Measurements from ENCODE around the gene C2CD5. TPM values are rescaled to one million over a fixed set of nuclear protein-coding genes. Genes with fewer than 3 reads are reported as not detected.

The C2CD5 gene
- total RNA-seq, 1 experiment from 2014 or later = 15.9 TPM

DNA sequence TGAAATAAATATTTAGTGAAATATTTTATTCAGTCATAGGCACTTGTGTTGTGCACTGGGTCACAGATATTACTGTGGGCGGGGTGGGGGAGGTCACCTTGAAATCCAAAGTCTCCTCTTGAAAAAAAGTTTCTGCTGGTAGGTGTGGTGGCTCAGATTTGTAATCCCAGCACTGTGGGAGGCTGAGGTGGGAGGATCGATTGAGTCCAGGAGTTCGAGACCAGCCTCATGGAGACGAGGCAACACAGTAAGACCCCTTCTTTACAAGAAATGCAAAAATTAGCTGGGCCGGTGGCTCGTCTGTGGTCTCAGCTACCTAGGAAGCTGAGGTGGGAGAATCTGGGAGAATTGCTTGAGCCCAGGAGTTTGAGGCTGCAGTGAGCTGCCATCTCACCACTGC, 913 bp upstream of the C2CD5 start:
- POLR2A ChIA-PET = interaction anchor here (0.6 kb wide), 1 partner anchor 79 kb away, joined by 3 read pairs; no protein-coding TSS in a partner anchor
- DNase-seq (ENCODE audit: low read depth, low spot score) (no peak), ATAC-seq (no peak)
- peak overlapping the region; percentile 64 to 73 for H3K4me3 ChIP-seq (ENCODE audit: low read depth in 2 of 2, low read length in 2 of 2)
- peak overlapping the region; percentile 84 for H3K27ac ChIP-seq (ENCODE audit: low read length)
- no peaks in the 10 kb centered on the region for H3K4me1 ChIP-seq (ENCODE audit: control insufficient read depth, insufficient read depth, low read length)
- intact Hi-C loops (cut with micrococcal nuclease; ENCODE audit: unreplicated experiment) = no loop called here
- no peaks in the 10 kb centered on the region for H3K36me3 ChIP-seq (ENCODE audit: control insufficient read depth, insufficient read depth, low read length)
- CTCF ChIA-PET = no interaction called here
- in situ Hi-C loops (cut with HindIII; ENCODE audit: low pct_unique_long_range_greater_than_20kb, low sequenced_read_pairs) = no loop called here
- TF ChIP-seq POLR2AphosphoS5 (IDR thresholded peaks at IDR 0.05; ENCODE audit: low read depth, low read length) (no peak), REST (IDR thresholded peaks at IDR 0.05; ENCODE audit: insufficient read depth in 1 of 2, low read depth in 2 of 2, low read length in 1 of 2) (no peak), SIN3A (IDR thresholded peaks at IDR 0.05; ENCODE audit: borderline replicate concordance, insufficient read depth, low read depth, low read length) (no peak)
- H3K9me3 ChIP-seq (ENCODE audit: control insufficient read depth, insufficient read depth, low read depth, low read length) = no peaks in the 10 kb centered on the region
- no TSS peak for BruUV-seq (replicated peaks)
- no peaks in the 10 kb centered on the region for H3K27me3 ChIP-seq (ENCODE audit: control insufficient read depth, insufficient read depth, low read length)

GRCh38 chr12:22543246-22544037, 900 bp downstream of the C2CD5 start:
- Histone ChIP-seq H3K27me3 (ENCODE audit: control insufficient read depth, insufficient read depth, low read length) (no peaks in the 10 kb centered on the region), H3K4me3 (ENCODE audit: low read depth in 2 of 2, low read length in 2 of 2) (peak overlapping the region; percentile 64 to 73), H3K36me3 (ENCODE audit: control insufficient read depth, insufficient read depth, low read length) (no peaks in the 10 kb centered on the region), H3K27ac (ENCODE audit: low read length) (peak overlapping the region; percentile 84), H3K9me3 (ENCODE audit: control insufficient read depth, insufficient read depth, low read depth, low read length) (no peaks in the 10 kb centered on the region), H3K4me1 (ENCODE audit: control insufficient read depth, insufficient read depth, low read length) (no peaks in the 10 kb centered on the region)
- intact Hi-C loops (cut with micrococcal nuclease; ENCODE audit: unreplicated experiment) = loop anchor here (5.0 kb wide), 1 partner anchor 84 kb away; the partner anchor contains the start of gene ETNK1
- CTCF ChIA-PET = no interaction called here
- in situ Hi-C loops (cut with HindIII; ENCODE audit: low pct_unique_long_range_greater_than_20kb, low sequenced_read_pairs) = no loop called here
- DNase-seq (ENCODE audit: low read depth, low spot score) (no peak), ATAC-seq (peak; percentile 39)
- POLR2A ChIA-PET = no interaction called here
- TF ChIP-seq, protein P1, sequence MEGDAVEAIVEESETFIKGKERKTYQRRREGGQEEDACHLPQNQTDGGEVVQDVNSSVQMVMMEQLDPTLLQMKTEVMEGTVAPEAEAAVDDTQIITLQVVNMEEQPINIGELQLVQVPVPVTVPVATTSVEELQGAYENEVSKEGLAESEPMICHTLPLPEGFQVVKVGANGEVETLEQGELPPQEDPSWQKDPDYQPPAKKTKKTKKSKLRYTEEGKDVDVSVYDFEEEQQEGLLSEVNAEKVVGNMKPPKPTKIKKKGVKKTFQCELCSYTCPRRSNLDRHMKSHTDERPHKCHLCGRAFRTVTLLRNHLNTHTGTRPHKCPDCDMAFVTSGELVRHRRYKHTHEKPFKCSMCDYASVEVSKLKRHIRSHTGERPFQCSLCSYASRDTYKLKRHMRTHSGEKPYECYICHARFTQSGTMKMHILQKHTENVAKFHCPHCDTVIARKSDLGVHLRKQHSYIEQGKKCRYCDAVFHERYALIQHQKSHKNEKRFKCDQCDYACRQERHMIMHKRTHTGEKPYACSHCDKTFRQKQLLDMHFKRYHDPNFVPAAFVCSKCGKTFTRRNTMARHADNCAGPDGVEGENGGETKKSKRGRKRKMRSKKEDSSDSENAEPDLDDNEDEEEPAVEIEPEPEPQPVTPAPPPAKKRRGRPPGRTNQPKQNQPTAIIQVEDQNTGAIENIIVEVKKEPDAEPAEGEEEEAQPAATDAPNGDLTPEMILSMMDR (IDR thresholded peaks at IDR 0.05) = no peak
- TF ChIP-seq POLR2AphosphoS5 (IDR thresholded peaks at IDR 0.05; ENCODE audit: low read depth, low read length) (no peak), TCF7L2 (IDR thresholded peaks at IDR 0.05; ENCODE audit: low read depth, low read length) (no peak), SIN3A (IDR thresholded peaks at IDR 0.05; ENCODE audit: borderline replicate concordance, insufficient read depth, low read depth, low read length) (no peak), REST (IDR thresholded peaks at IDR 0.05; ENCODE audit: insufficient read depth in 1 of 2, low read depth in 2 of 2, low read length in 1 of 2) (no peak)
- BruUV-seq (replicated peaks) = no TSS peak
